GM20431 (cell line): ENCODE measurements around the gene UVSSA.
"Not testable (repeated sequence)": the region's sequence is repeated elsewhere in the genome, so short reads cannot be mapped to it uniquely, and the experiment has no call there.

ENCODE experiments used
- in situ Hi-C: fragments of 300-500 bp; cut with MseI, MboI; formaldehyde crosslinking; loops from one replicate; pipeline ENCODE4 v1.15.0; 2020; ENCODE audit warnings: low sequenced_read_pairs; ENCODE audit not compliant: unreplicated experiment

UVSSA gene

GRCh38 chr4:1316537-1317168 lies 30.4 kb upstream of the UVSSA start:
- in situ Hi-C loops = no loop called here

- in situ Hi-C loops = no loop called here
Measured at GRCh38 chr4:1317177-1318045, 29.6 kb upstream of the UVSSA start.

- in situ Hi-C loops = no loop called here
Measured at GRCh38 chr4:1318046-1318375, 29.0 kb upstream of the UVSSA start.

GRCh38 chr4:1318488-1319213 lies 28.4 kb upstream of the UVSSA start:
- in situ Hi-C loops = no loop called here

GRCh38 chr4:1321486-1321885 lies 25.5 kb upstream of the UVSSA start:
- in situ Hi-C loops = no loop called here

DNA sequence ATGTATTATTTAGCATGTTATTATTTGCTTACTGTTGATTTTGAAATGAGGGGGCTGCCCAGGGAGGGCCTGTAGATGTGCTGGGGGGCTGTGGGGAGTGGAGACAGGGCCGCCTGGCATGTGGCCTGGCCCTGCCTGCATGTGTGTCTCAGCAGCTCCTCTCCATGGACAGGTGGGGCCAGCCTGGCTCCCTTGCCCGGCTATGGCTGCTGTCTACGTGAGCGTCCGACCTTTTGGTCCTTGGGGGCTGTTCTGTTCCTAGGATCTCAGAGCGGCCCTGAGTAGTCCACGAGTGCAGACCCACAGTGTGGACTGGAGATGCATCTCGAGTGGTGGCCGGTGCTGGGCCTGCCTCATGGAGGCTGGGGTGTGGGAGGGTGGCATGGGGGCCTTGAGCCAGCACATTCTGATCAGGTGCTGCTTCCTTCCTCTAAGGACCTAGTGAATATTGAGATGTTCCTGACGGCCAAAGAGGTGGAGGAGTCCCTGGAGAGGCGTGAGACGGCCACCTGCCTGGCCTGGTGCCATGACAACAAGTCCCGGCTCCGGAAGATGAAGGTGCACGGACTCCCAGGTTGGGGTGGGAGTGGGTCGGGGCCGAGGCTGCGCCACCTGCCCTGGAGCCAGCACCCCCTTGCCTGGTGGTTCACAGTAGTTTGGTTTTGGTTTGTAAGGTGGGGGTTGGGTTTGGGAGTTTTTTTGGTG lies 24.9 kb upstream of the UVSSA start:
- in situ Hi-C loops = no loop called here

GRCh38 chr4:1323280-1323634 lies 23.8 kb upstream of the UVSSA start:
- in situ Hi-C loops = no loop called here

- in situ Hi-C loops = no loop called here
Measured at GRCh38 chr4:1323635-1324442, 23.2 kb upstream of the UVSSA start.

GRCh38 chr4:1324443-1325175 lies 22.4 kb upstream of the UVSSA start:
- in situ Hi-C loops = not testable (repeated sequence)

DNA sequence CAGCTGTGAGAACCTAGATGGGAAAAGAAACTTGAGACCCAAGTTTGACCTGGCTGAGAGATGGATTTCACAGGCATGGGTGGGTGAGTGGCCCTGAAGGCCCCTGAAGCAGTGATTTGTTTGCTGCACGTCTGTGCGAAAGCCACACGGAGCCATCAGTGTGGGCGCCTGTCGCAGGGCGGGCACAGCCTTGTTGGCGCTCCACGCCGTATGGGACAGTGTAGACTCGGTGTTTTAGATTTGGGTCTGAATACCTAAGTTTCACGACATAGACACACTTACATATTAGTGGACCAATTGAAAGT lies 21.9 kb upstream of the UVSSA start:
- in situ Hi-C loops = no loop called here

GRCh38 chr4:1325681-1326635 lies 21.1 kb upstream of the UVSSA start:
- in situ Hi-C loops = no loop called here

DNA sequence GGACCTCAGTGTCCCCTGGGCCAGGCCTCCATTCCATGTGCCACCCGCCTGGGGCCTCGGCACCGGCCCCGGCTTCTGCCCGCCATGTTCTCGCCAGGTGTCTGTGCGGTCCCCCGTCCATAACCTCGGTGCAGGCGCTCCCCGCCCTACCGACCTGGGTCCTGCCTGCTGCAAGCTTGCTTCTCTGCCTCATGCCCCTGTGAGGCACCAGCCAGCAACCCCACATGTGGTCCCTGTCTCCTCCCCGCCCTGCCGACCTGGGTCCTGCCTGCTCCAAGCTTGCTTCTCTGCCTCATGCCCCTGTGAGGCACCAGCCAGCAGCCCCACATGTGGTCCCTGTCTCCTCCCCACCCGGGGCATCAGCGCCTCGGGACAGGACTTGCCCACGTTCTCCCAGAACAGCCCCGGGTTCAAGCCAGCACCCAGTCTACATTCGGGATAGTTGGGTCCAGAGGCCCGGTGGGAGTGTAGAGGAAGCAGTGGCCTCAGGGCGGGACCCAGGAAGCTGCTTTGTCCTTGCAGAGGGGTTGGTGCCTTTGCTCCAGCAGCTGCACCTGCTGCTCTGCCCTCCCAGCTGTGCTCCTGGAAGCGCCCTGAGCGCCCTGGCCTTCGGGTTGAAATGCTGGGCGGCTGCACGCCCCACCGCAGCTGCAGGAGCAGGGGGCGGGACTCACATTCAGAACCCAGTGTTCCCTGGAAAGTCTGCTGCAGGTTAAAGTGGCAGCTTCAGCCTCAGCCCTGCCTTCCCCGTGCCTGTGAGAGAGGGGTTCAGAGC lies 20.1 kb upstream of the UVSSA start:
- in situ Hi-C loops = no loop called here

- in situ Hi-C loops = no loop called here
Measured at GRCh38 chr4:1327526-1328266, 19.3 kb upstream of the UVSSA start.

GRCh38 chr4:1328267-1329155 lies 18.5 kb upstream of the UVSSA start:
- in situ Hi-C loops = no loop called here

DNA sequence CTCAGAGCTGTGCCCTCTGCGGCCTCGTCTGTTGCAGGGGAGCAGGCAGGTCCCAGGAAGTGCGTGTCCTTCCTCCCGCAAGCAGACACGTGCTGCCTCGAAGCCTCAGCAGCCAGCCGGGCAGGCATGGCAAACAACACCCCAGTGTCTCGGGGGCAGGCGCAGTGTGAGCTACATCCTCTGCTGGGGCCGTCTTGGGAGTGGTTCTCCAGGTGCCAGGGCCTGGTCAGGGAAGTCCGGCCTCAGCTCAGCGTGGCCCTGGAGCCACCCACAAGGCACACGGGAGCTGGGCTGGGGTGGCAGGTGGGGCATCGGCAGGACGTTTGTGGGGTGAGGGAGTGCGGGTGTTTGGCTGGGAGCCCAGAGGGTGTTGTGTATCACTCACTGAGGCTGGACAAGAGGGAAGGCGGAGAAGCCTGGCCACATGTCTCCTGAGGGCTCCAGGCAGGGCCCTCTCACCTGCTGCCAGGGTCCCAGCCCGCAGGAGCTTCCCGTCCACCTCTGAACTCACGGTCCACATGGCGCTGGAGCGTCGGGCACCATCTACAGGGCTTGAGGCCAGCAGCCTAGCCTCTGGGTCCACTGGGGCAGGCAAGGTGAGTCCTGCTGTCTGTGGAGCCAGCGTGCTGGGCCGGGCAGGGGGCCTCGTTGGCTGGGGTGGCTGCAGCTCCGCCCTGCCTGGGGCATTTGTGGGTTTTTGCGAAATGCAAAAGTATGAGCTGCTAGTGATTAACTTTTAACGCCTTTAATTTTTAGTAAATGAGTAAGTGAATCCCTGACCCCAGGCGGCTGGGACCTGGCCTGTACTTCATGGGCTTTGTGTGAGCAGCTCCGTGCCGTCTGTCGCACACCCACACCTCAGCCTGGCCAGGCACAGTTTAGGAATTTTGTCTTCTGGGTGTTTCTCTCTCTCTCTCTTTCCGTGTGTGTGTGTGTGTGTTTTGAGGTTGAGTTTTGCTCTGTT lies 17.3 kb upstream of the UVSSA start:
- in situ Hi-C loops = no loop called here
